Chondrocyte (in vitro differentiated cells): ENCODE results near the gene TARS2. TPM values are rescaled to one million over a fixed set of nuclear protein-coding genes. Genes with fewer than 3 reads are reported as not detected.

Experiments used
- DNase-seq: peaks from one replicate; pipeline ENCODE4 v3.0.0; 2021; ENCODE audit warnings: mixed read lengths, low spot score
- H3K27ac Mint-ChIP-seq: one replicate; pipeline ENCODE4 v1.8.0; 2021; ENCODE audit warnings: mild to moderate bottlenecking, moderate library complexity, mixed read lengths; ENCODE audit not compliant: unreplicated experiment
- H3K27me3 Mint-ChIP-seq: 2 replicates; pipeline ENCODE4 v1.8.0; 2021; ENCODE audit warnings: low read depth, mixed read lengths
- H3K36me3 Mint-ChIP-seq: 2 replicates; pipeline ENCODE4 v1.8.0; 2021; ENCODE audit warnings: low read depth, mixed read lengths
- H3K4me1 Mint-ChIP-seq: 2 replicates; pipeline ENCODE4 v1.8.0; 2021; ENCODE audit warnings: low read depth, mild to moderate bottlenecking, mixed read lengths
- H3K4me3 Mint-ChIP-seq: one replicate; pipeline ENCODE4 v1.8.0; 2021; ENCODE audit warnings: mild to moderate bottlenecking, moderate library complexity, mixed read lengths; ENCODE audit not compliant: unreplicated experiment
- H3K9me3 Mint-ChIP-seq: 2 replicates; pipeline ENCODE4 v1.8.0; 2021; ENCODE audit warnings: low read depth, mixed read lengths
- CTCF ChIP-seq: fragments of 200-600 bp; sonication (generic); IDR thresholded peaks from 2 replicates; pipeline ENCODE4 v1.5.0; 2021; ENCODE audit warnings: antibody characterized with exemption, mild to moderate bottlenecking, moderate library complexity
- total RNA-seq: library from RNA; stranded (reverse); gene quantifications from 3 replicates; pipeline ENCODE4 v1.2.1, GENCODE V29; 2021

Gene TARS2
- total RNA-seq, 1 donor from 2014 or later: 13.6 TPM

GRCh38 chr1:150498342-150498741 is 11.1 kb downstream of the TARS2 start:
- no peaks in the 10 kb centered on the region for H3K4me1 Mint-ChIP-seq
- H3K36me3 Mint-ChIP-seq: peaks cover 20% of the 10 kb centered on the region
- DNase-seq: no peak
- H3K27me3 Mint-ChIP-seq: no peaks in the 10 kb centered on the region
- no peak overlapping the region for H3K27ac Mint-ChIP-seq
- no peaks in the 10 kb centered on the region for H3K9me3 Mint-ChIP-seq
- no peak for TF ChIP-seq CTCF
- no peak overlapping the region for H3K4me3 Mint-ChIP-seq

GRCh38 chr1:150505431-150505830 is 18.2 kb downstream of the TARS2 start:
- Mint-ChIP-seq H3K4me3 (no peak overlapping the region), H3K4me1 (peaks cover 17% of the 10 kb centered on the region), H3K27me3 (no peaks in the 10 kb centered on the region), H3K36me3 (peaks cover 17% of the 10 kb centered on the region), H3K27ac (no peak overlapping the region), H3K9me3 (no peaks in the 10 kb centered on the region)
- TF ChIP-seq CTCF: no peak
- DNase-seq: no peak

- Mint-ChIP-seq H3K27ac (peak within 1 kb of the TSS; percentile 46), H3K27me3 (no peaks in the 10 kb centered on the region), H3K36me3 (peaks cover 21% of the 10 kb centered on the region), H3K4me1 (peaks cover 17% of the 10 kb centered on the region), H3K4me3 (peak within 1 kb of the TSS; percentile 23), H3K9me3 (no peaks in the 10 kb centered on the region)
- peak; percentile 42 for DNase-seq
- no peak for TF ChIP-seq CTCF
These were observed 21.0 kb downstream of the TARS2 start, which contains the start of gene ECM1 for GRCh38 chr1:150507912-150508864. Gene ECM1, plus strand, starts transcription at chr1:150508109. Its CDS starts 101 bp downstream, at chr1:150508210.

- peaks cover 18% of the 10 kb centered on the region for H3K36me3 Mint-ChIP-seq
- H3K27me3 Mint-ChIP-seq: no peaks in the 10 kb centered on the region
- no peak for TF ChIP-seq CTCF
- H3K4me1 Mint-ChIP-seq: peaks cover 17% of the 10 kb centered on the region
- no peaks in the 10 kb centered on the region for H3K9me3 Mint-ChIP-seq
- no peak overlapping the region for H3K4me3 Mint-ChIP-seq
- H3K27ac Mint-ChIP-seq: no peak overlapping the region
- no peak for DNase-seq
These were observed 21.8 kb downstream of the TARS2 start for GRCh38 chr1:150508982-150509381.

- peaks cover 30% of the 10 kb centered on the region for H3K4me1 Mint-ChIP-seq
- H3K36me3 Mint-ChIP-seq: peaks cover 11% of the 10 kb centered on the region
- TF ChIP-seq CTCF: no peak
- no peak overlapping the region for H3K4me3 Mint-ChIP-seq
- H3K9me3 Mint-ChIP-seq: no peaks in the 10 kb centered on the region
- no peak for DNase-seq
- H3K27ac Mint-ChIP-seq: no peak overlapping the region
- no peaks in the 10 kb centered on the region for H3K27me3 Mint-ChIP-seq
These were observed 24.3 kb downstream of the TARS2 start for GRCh38 chr1:150511551-150511950.
